Measurements from ENCODE around the gene GRIK2. TPM values are rescaled to one million over a fixed set of nuclear protein-coding genes. Genes with fewer than 3 reads are reported as not detected.

Gene GRIK2
- total and polyA plus RNA-seq, 2 of the 4 experiments (the other 2 are of a cell fraction): 8.2 to 15.2 TPM

DNA sequence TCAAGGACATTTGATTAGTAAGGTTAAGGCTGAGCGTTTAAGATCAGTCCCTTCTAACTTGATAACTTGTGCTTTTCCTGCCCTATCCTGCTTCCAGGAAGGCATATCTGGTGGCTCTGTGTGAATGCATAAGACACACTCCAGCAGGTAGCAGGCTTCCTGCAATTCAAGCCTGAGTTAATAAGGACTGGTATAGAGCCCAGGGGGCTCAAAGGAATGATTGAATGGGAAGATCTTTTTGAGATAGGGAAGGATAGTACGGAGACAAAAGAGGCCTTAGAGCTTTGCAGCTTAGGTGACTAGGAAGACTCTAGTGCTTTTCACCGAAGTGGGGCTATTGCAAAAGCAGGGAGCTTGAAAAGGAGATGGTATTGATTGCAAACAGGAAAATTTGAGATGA lies 307.1 kb downstream of the GRIK2 start:
- Histone ChIP-seq H3K4me3 (ENCODE audit: insufficient read depth, low read depth, low read length) (no peak overlapping the region), H2BK5ac (ENCODE audit: low read depth, low read length, poor library complexity, severe bottlenecking) (no peak overlapping the region), H4K91ac (ENCODE audit: insufficient read depth, low read depth, low read length) (no peak overlapping the region), H3K4me1 (ENCODE audit: control insufficient read depth, insufficient read depth, low read length) (peaks cover 3% of the 10 kb centered on the region; the same call in 1 of the 2 replicates), H3K9ac (ENCODE audit: low read depth, low read length) (no peak overlapping the region), H3K4ac (ENCODE audit: low read depth, low read length) (no peak overlapping the region), H2BK20ac (ENCODE audit: low read depth, low read length) (0 out of 2 replicates have a peak overlapping the region, but pooled peaks have one; percentile 0), H4K8ac (ENCODE audit: low read depth in 2 of 2, low read length in 2 of 2) (no peak overlapping the region), H3K9me3 (ENCODE audit: control insufficient read depth, insufficient read depth, low read length) (no peaks in the 10 kb centered on the region), H4K5ac (ENCODE audit: low read depth, low read length) (peak overlapping the region; percentile 33; the same call in 1 of the 2 replicates), H3K56ac (ENCODE audit: extremely low read depth, insufficient read depth, low read length) (no peak overlapping the region), H3K27me3 (ENCODE audit: control insufficient read depth, insufficient read depth, low read length) (no peaks in the 10 kb centered on the region), H3K79me1 (ENCODE audit: low read depth in 1 of 2, low read length in 2 of 2) (no peaks in the 10 kb centered on the region), H3K36me3 (ENCODE audit: control insufficient read depth, insufficient read depth, low read length) (no peaks in the 10 kb centered on the region), H3K4me2 (ENCODE audit: low read depth, low read length) (no peak overlapping the region; the same call in 1 of the 2 replicates), H2AFZ (replicated peaks; ENCODE audit: low read length, poor library complexity) (no peak overlapping the region), H2BK15ac (ENCODE audit: low read depth, low read length) (no peak overlapping the region), H4K20me1 (ENCODE audit: insufficient read depth, low read length) (no peaks in the 10 kb centered on the region), H2AK5ac (ENCODE audit: low read depth, low read length) (no peak overlapping the region), H2BK120ac (ENCODE audit: low read depth, low read length) (no peak overlapping the region), H3K9me1 (ENCODE audit: insufficient read depth, low read length) (peaks cover 2% of the 10 kb centered on the region; the same call in 1 of the 2 replicates), H3K18ac (ENCODE audit: low read depth, low read length) (peak overlapping the region; percentile 20; the same call in 1 of the 2 replicates), H3K14ac (replicated peaks; ENCODE audit: low read depth, low read length) (no peak overlapping the region), H2AK9ac (replicated peaks; ENCODE audit: low read depth, low read length, poor library complexity) (no peak overlapping the region), H3K23ac (ENCODE audit: low read depth, low read length) (no peak overlapping the region), H3K27ac (ENCODE audit: insufficient read depth, low read length) (no peak overlapping the region)
- ChIA-PET CTCF (interaction anchor here (1.0 kb wide), 1 partner anchor 16 kb away, joined by 3 read pairs; no protein-coding TSS in a partner anchor), POLR2A (ENCODE audit: unreplicated experiment) (no interaction called here)
- no peak for TF ChIP-seq MAFK (IDR thresholded peaks at IDR 0.05; ENCODE audit: low read depth, low read length)
- TF ChIP-seq SMC3 (IDR thresholded peaks at IDR 0.05; ENCODE audit: low read depth, low read length): no peak
- no peak for TF ChIP-seq CHD1 (IDR thresholded peaks at IDR 0.05; ENCODE audit: low read depth, low read length)
- no peak for TF ChIP-seq RAD21 (IDR thresholded peaks at IDR 0.05; ENCODE audit: low read length)
- TF ChIP-seq BHLHE40 (IDR thresholded peaks at IDR 0.05; ENCODE audit: low read depth, low read length): no peak
- TF ChIP-seq, protein P1, sequence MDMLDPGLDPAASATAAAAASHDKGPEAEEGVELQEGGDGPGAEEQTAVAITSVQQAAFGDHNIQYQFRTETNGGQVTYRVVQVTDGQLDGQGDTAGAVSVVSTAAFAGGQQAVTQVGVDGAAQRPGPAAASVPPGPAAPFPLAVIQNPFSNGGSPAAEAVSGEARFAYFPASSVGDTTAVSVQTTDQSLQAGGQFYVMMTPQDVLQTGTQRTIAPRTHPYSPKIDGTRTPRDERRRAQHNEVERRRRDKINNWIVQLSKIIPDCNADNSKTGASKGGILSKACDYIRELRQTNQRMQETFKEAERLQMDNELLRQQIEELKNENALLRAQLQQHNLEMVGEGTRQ (IDR thresholded peaks at IDR 0.05; ENCODE audit: low read depth, low read length): no peak
- TF ChIP-seq MXI1 (IDR thresholded peaks at IDR 0.05; ENCODE audit: borderline replicate concordance, low read depth, low read length): no peak
- ATAC-seq (ENCODE audit: low read depth) (no peak; the same call in 1 of the 2 replicates), DNase-seq (no peak)
- intact Hi-C loops (cut with micrococcal nuclease): no loop called here
- WGBS, 2 experiments (ENCODE audit: extremely low coverage in 2 of 2, insufficient read length in 1 of 2): 73% methylated on average over 2 of the region's 3 CpGs; no CpG with 5 or more reads in 1 of the 2 experiments
- no TSS peak for BruUV-seq (replicated peaks)
- dilution Hi-C loops (cut with HindIII; ENCODE audit: low sequenced_read_pairs, unreplicated experiment): no loop called here
- in situ Hi-C loops (cut with MboI; ENCODE audit: low sequenced_read_pairs): no loop called here

All from IMR-90 (cell line).